ENCODE measurements around the gene SIPA1. TPM values are rescaled to one million over a fixed set of nuclear protein-coding genes. Genes with fewer than 3 reads are reported as not detected.

The SIPA1 gene
- total and polyA plus RNA-seq, 2 of the 8 experiments (the other 6 are each of a cell fraction or from before 2014, with no cell fraction given), result 35.3 to 72.2 TPM

GRCh38 chr11:65620666-65621065, 17.2 kb upstream of the SIPA1 start:
- no peak overlapping the region for H4K91ac ChIP-seq (replicated peaks; ENCODE audit: insufficient read length, low read length)
- no peak overlapping the region for H2BK120ac ChIP-seq (replicated peaks; ENCODE audit: low read depth, low read length)
- no peak overlapping the region for H3K27ac ChIP-seq (ENCODE audit: low read depth, low read length)
- no peak overlapping the region for H4K5ac ChIP-seq (ENCODE audit: insufficient read length, low read depth, low read length)
- H4K20me1 ChIP-seq (replicated peaks in 1 of 2; ENCODE audit: control insufficient read depth in 1 of 2, insufficient read depth in 2 of 2, low read length in 2 of 2), result peaks cover 5 to 45% of the 10 kb centered on the region in 2 experiments
- ChIA-PET POLR2A (ENCODE audit: partially characterized antibody) (interaction anchor here (1.0 to 5.7 kb wide), 3 partner anchors 17 to 122 kb away, joined by 3 to 38 read pairs (median 4); partner anchors contain the start of genes MALAT1 and SIPA1), CTCF (ENCODE audit: partially characterized antibody) (interaction anchor here (0.5 to 2.1 kb wide), 2 partner anchors 27 to 91 kb away, joined by 3 to 8 read pairs; no protein-coding TSS in a partner anchor)
- no peaks in the 10 kb centered on the region for H3K27me3 ChIP-seq (replicated peaks in 1 of 4; ENCODE audit: control insufficient read depth in 3 of 4, extremely low read depth in 1 of 4, insufficient read depth in 3 of 4, low read length in 3 of 4)
- peaks cover 7 to 53% (median 23%) of the 10 kb centered on the region in 4 experiments; a peak in 7 of 8 replicates for H3K36me3 ChIP-seq (ENCODE audit: control insufficient read depth in 2 of 4, insufficient read depth in 4 of 4, low read length in 3 of 4)
- no peak overlapping the region for H3K4ac ChIP-seq (replicated peaks; ENCODE audit: insufficient read length, low read depth, low read length)
- H3K9me3 ChIP-seq (ENCODE audit: insufficient read depth in 2 of 2, low read depth in 1 of 2, low read length in 1 of 2), result no peaks in the 10 kb centered on the region
- peaks cover 0 to 9% (median 3%) of the 10 kb centered on the region in 4 experiments; a peak in 2 of 7 replicates for H3K4me1 ChIP-seq (replicated peaks in 1 of 4; ENCODE audit: control insufficient read depth in 3 of 4, insufficient read depth in 4 of 4, low read length in 3 of 4)
- H3K79me1 ChIP-seq (ENCODE audit: low read depth, low read length), result peaks cover 16% of the 10 kb centered on the region
- no peak overlapping the region for H3K18ac ChIP-seq (ENCODE audit: extremely low read depth, low read length)
- H2BK15ac ChIP-seq (ENCODE audit: low read length), result no peak overlapping the region
- no peak overlapping the region for H2BK20ac ChIP-seq (ENCODE audit: low read length)
- H3K56ac ChIP-seq (replicated peaks; ENCODE audit: insufficient read length, low read depth, low read length), result no peak overlapping the region
- no peak overlapping the region for H3K23ac ChIP-seq (ENCODE audit: insufficient read length)
- no peak for TF ChIP-seq CEBPB (IDR thresholded peaks at IDR 0.05; ENCODE audit: low read depth, low read length)
- no peak for TF ChIP-seq KDM4A (IDR thresholded peaks at IDR 0.05; ENCODE audit: low read depth, low read length, severe bottlenecking)
- H3K4me3 ChIP-seq (ENCODE audit: extremely low read depth in 1 of 4, insufficient read depth in 2 of 4, low read depth in 3 of 4, low read length in 4 of 4), result no peak overlapping the region
- 92% methylated on average over 19 of the region's 19 CpGs; no CpG with 5 or more reads in 1 of the 2 experiments for WGBS, 2 experiments (ENCODE audit: extremely low coverage in 1 of 2, insufficient coverage in 1 of 2, insufficient read length in 1 of 2, insufficient replicate concordance in 2 of 2, low coverage in 1 of 2, low lambda C conversion rate in 2 of 2, missing lambda C conversion rate in 1 of 2)
- H4K8ac ChIP-seq (ENCODE audit: extremely low read depth, insufficient read depth, low read length), result no peak overlapping the region
- no peak overlapping the region for H2BK12ac ChIP-seq (ENCODE audit: low read depth, low read length)
- no peak overlapping the region for H2AFZ ChIP-seq (ENCODE audit: low read length)
- no peak overlapping the region for H2BK5ac ChIP-seq (ENCODE audit: low read depth, low read length)
- no peak overlapping the region for H2AK5ac ChIP-seq (ENCODE audit: low read depth, low read length)
- peaks cover 6 to 16% of the 10 kb centered on the region in 2 experiments for H3K79me2 ChIP-seq (ENCODE audit: control insufficient read depth in 1 of 2, insufficient read depth in 2 of 2, low read length in 2 of 2)
- H3K4me2 ChIP-seq (ENCODE audit: insufficient read depth in 1 of 2, low read depth in 2 of 2, low read length in 2 of 2), result no peak overlapping the region
- no peak overlapping the region for H3K9ac ChIP-seq (replicated peaks in 1 of 4; ENCODE audit: extremely low read depth in 1 of 4, low read depth in 3 of 4, low read length in 3 of 4)
- FAIRE-seq (no peak), DNase-seq (ENCODE audit: low read depth in 1 of 2, low spot score in 2 of 2) (no peak)
- no peak overlapping the region for H3K14ac ChIP-seq (ENCODE audit: insufficient read length)
- H3K23me2 ChIP-seq (ENCODE audit: low read depth, low read length), result peaks cover 4% of the 10 kb centered on the region; the same call in 1 of the 2 replicates

Data from H1 (cell line).